GM19025 (cell line): ENCODE data around the gene MEGF8.

ENCODE experiments used
- ATAC-seq: cut with Tn5 transposase; IDR thresholded peaks from one replicate; pipeline ENCODE4 v1.9.1; 2021; ENCODE audit warnings: mild to moderate bottlenecking, low read depth, moderate library complexity; ENCODE audit not compliant: unreplicated experiment

Gene MEGF8

DNA sequence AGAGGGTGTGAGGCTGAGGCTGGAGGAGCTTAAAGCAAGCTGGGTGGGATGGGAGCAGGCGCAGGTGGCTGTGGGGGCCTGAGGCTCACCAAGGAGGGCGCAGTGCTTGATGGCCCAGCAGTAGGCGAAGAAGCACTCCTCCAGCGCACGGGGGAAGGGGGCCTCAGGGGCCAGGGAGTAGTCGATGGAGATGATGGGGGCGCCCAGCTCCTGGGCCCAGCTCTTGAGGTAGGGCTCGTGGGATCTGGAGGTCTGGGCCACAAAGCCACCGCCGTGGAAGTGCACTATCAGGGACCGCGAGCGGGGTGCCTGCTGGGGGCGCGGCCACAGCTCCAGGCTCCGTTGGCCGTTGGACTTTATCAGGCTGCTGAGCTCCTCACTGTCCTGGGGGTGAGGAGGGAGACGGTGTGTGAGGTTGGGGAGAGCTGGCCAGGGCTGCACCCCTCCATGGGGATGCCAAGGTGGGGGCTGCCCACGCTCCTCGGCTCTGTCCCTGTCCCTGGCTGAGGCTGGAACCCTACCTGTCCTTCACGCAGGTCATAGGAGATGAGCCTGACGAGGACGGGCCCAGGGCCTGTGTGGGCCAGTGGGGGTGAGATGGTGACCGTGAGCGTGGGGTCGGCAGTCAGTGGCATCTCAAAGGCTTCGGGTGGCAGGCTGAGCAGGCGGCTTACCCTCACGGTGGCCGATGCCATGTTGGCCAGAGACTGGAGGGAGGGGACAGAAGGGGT, 81.8 kb downstream of the MEGF8 start:
- no peak for ATAC-seq

DNA sequence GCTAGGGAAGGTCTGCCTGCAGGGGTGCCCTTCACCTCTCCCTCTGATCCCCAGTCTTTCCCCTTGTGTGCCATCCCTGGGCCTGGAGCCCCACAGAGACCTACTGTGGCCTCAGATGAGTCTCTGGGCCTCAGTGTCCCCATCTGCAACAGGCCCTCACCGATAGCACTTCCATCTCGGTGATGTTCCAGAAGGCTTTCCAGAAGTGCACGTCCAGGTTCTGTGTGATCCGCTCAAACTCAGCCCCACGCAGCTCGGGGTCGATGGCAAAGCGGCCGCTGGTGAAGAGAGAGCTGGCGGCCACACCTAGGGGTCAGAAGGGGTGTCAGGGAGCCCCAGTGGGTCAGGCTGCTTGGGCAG, 82.4 kb downstream of the MEGF8 start:
- no peak for ATAC-seq

DNA sequence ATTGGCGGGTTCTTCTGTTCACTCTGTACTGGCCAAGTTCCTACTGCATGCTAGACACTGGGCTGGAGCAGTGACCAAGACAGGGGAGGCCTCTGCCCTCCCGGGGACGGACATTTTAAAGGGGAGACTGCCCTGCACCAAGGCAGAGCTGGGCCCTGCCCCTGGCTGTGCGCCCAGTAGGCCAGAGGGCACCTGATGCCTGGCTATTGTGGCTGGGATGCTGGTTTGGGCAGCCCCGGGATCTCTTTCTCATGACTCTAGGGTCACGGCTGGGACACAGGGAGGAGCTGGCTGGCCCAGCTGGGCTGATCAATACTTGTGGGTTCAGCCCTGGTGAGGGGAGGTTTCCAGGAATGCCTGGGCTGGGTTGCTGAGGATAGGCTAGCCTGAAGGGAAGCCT, 84.0 kb downstream of the MEGF8 start:
- ATAC-seq, result no peak

DNA sequence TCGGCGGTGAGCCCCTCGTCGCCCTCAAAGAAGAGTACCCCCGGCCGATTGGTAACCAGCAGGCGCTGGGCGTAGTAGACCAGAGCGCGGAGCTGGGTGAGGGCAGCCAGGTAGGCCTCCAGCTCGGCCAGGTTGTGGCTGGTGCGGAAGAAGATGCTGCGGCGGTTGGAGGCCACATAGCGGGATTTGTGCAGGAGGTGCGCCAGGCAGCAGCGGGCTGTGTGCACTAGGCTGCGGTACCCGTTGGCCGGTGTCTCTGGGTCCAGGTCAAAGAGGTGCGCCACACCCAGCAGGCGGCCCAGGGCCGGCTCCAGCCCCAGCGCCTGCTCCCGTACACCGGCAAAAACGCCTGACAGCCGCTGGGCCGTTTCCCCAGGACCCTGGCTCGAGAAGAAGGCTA, 84.9 kb downstream of the MEGF8 start:
- no peak for ATAC-seq

DNA sequence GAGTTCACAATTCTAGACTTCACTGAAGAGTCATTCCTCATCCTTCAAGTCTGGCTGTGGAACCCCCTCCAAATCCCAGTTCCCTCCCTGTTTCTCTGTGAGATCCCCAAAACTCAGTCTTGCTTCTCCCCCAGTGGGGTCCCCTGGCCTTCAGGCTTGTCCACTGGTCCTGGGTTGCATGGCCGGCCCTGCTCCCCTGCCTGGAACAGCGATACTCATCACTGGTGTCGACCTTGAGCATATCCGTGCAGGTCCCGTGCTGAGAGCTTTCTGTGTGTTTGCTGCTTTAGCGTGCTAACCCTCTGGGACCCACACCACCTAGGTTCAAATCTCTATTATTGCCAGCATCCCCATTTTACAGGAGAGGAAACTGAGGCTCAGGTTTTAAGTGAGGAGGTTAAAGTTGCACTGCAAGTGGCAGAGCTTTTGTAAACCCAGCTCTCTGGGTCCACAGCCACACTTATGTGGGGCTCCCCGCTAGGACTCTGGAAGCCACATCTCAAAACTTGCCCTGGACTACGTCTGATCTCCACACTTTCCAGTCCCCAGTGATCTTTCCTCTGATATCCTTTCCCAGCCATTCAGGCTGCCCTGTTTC, 86.2 kb downstream of the MEGF8 start:
- no peak for ATAC-seq

DNA sequence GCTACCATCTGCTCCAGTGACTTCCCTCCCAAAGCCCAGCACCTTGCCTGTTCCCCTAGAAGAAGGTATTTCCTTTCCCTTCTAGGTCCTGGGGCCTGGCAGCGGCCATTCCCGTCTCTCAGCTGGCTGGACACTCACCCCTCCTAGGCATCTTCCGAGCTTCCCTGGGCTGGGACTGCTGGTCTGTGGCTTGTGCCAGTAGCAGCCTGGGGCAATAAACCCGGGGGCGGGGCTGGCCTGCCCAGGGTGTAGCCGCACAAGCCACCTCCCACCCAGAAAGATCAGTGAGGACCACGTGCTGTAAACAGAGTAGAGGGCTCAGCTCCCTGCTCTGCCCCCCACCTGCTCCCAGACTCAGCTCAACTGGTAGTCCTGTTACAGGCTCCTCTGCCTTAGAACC, 86.8 kb downstream of the MEGF8 start:
- ATAC-seq, result no peak

DNA sequence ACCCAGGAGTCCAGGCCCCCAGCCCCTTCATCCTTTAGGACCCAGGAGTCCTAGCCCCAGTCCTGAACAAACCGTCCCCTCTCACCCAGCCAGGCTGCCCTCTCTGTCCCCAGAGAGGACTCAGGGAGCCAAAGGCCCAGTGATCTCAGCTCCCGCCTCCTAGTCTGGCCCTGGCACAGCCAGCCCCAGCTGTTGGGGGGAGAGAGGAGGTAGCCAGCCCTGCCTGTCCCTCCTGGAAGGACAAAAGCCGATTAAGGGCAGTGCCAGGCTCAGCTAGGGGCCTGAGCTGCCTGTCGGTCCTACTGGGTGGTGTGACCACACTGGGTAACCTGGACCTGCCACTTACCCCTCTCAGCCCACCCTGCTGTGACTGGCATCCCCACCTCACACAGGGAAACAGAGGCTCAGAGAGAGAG, 87.2 kb downstream of the MEGF8 start:
- ATAC-seq, result no peak

DNA sequence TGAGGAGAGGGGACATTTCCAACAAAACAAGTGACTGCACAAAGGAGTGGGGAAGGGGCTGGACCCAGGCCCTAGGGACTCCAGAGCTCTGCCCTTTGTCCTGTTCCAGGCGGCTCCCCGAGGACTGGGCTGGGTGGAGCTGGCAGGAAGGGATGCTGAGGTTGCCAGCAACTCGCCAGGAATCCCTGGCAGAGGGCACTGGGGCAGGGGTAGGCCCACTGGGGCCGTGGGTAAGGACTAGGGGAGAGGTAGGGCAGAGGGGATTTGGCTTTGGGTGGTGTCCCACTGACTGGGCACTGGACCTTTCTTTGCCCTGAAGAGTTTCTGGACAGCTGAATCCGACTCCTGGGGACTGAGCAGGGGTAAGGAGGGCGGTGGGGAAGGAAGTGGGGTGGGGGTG, 93.9 kb downstream of the MEGF8 start:
- ATAC-seq, result no peak

DNA sequence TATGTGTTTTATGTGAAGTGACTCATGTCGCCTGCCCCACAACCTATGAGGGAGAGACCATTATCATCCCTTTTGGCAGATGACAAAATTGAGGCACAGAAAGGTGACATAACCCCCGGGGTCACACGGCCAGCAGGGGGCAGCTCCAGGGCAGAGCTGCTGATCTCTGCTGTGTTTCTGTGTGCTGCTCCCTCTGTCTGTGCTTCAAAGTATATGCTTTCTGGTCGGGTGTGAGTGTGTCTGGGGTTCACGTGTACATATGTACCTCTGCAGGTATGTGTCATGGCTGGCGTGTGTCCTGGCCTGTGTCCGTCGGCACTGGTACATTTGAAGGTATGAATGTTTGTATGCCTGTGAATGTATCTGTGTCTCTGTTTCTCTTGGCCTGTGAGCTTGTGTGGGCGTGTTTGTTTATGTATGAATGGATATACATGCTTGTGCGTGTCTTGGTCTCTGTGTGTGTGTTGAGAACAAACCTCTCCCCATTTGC, 94.7 kb downstream of the MEGF8 start:
- ATAC-seq, result no peak

DNA sequence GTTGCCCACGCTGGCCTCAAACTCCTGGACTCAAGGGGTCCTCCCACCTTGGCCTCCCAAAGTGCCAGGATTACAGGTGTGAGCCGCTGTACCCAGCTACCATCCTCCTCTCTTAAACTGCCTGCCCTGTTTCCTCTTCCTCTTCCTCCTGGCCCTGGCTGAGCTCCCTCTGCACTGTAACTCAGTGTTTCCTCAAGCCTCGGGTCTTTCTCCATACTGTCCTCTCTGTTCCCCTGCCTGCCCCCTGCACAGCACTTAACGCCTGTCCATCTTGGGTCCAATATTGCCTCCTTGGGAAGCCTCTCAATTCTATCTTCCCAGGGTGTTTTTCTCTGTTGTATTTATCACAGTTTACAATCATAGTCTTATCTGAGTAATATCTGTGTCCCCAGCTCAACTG, 95.7 kb downstream of the MEGF8 start:
- ATAC-seq, result no peak

DNA sequence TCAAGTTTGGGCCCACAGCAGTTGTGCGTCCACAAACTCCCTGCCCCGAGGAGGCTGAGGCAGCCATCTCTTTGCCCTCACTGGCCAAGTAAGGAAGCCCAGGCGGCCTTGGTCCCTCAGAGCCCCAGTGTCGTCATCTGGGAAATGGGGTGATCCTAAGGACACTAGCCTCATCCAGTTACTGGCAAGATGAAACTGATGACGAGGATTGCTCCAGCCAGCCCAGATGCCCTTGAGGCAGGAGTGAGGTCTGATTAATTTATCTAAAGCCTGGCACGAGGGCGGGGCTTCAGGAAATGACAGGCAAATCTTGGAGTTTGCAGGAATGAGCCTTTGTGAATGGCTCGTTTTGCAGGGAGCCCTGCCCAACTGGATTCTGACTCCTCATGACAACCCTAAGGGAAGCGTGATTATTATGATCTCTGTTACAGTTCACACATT, 96.2 kb downstream of the MEGF8 start:
- no peak for ATAC-seq

DNA sequence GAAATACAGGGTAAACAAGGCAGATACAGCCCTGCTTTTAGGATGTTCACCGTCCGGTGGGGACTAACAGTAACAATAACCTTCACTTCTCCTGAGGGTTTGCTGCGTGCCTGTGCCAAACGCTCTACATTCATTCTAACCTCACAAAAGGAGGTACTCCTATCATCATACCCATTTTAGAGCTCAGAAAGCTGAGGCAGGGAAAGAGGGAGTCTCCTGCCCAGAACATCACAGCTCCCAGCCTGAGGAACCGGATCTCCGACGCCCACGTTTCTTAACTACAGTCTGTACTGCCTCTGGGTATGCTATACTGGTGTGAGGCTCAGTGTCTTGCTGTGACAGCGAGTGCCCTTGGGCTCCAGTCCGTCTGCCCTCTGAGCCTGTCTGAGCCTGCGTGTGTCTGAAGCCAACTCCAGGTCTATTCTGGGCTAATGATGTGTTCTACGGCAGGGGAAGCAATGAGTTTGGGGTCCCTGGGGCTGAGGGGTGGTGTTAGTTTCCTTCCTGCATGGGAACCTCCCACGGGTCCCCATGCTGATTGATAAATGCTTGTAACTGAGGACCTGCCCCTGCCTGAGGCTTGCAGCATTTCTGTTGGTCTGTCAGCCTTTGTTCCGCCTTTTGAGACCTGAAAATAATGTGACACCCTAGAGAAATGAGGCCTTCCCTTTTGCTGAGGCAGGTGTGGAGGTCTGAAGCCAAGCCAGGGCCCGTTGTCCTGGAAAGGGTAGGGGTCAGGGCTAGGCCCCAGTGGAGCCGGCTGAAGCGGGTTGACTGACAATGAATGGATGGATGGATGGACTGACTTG, 96.9 kb downstream of the MEGF8 start:
- ATAC-seq, result no peak

DNA sequence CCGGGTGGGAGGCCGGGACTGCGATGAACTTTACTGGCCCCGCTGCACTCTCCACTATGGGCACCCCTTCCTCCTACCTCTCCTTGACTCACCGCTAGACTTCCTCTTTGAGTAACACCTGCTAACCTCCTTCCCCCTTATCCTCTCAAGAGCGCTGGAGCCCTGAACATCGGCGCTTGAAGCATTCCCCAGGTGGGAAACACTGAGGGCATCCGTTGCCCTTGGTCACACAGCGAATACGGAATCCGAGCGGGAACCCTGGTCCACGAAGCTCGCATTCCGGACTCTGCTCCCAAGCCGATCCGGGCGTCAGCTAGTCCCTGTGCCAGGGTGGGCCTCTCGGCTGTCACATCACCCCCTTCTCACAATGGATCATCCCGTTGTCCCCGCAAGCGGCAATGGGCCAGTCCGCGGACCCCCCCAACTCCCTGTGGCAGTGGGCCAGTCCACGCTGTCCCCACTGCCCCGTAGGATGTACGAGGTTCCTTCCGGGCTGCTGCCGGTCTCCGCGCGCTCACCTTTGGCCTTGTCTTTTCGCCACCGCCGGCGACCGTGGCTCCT, 97.5 kb downstream of the MEGF8 start:
- ATAC-seq, result peak; percentile 28

DNA sequence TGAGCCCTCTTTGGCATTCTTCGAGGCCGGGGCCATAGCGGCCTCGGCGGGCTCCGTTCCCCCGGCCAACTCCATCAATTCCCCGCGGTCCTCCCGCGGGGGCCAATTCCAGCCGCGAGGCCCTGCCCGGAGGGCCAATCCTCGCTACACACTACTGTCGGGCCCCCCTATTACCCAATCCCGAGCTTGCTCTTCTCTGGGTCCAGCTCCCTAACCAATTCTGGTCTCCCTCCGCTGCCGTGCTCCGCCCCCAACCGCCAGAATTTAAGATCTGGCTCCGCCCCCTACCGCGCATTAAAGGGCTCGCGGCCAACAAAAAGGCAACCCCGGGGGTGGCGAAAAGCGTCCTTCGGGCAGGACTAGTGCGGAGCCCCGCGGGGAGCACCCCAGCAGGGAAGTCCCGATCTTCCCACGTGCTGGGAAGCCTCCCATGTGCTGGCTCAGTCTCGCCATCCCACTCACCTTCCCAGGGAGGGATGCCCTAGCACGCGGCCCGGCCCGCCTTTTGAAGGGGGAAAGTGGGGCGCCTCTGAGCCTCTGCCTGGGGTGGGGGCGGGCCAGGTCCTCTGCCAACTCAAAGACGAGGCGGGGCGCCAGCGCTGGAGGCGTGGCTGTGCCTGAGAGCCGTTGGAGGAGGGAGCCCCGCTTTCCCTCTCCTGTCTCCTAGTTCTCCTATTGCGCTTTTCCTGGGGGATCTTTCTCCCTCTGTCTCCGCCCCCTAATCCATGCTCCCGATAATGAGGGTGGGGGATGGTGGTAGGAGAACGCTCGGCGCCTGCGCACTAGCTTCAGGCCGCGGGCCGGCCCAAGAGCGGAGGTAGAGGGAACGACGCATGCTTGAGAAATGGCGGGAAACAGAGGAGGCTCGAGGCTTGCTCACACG, 98.3 kb downstream of the MEGF8 start:
- ATAC-seq, result peak; percentile 82

DNA sequence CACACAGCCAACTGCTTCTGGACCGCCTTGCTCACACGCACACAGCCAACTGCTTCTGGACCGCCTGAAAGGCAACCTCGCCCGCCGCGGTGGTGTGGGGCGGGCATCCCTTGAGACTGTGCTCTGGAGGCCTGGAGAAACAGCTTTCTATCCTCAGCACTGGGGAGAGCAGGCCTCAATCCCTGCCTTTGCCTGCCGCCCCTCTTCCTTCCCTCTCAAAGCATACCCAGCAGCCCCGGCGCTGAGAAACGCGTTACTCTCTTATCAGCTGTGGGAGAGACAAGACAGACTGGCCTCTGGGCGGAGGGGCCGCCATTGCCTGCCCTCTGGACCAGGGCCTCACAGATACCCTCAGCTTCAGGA, 98.9 kb downstream of the MEGF8 start:
- ATAC-seq, result no peak

DNA sequence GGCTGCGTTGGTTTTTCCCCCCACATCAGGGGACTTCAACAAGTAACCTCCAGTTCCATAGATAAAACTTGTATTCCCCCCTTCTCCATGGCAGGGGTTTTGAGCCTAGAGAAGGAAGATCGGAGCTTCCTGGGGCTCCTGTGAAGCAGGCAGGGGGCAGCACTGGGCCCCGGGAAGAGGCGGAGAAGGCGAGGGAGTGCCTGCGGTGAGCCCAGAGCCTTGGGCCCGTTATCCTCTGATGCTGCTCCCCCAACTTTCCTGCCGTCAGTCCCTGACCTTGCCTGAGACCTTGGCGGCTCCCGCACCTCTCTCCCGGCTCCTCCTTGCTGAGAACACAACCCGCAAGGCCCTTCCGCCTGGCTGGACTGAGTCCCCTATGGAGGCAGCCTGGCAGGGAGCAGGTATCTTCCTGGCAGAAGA, 99.3 kb downstream of the MEGF8 start:
- ATAC-seq, result no peak

DNA sequence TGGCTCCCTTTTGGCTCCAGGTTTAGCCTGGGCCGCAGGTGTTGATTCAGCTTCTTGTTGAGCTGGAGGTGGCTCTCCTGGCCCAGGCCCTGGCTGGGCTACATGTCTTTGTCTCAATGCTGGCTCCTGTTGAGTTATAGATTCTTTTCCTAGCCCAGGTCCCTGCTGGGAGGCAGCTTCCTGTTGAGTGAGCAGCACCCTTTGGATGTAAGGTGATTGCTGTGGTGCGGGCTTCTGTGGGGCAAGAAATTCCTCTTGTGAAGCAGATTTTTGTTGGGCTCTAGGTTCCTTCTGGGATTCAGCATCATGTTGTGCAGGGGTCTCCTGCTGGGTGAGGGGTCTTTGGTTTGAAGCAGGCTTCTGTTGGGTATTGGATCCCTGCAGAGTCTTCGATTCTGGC, 101.2 kb downstream of the MEGF8 start:
- ATAC-seq, result no peak

DNA sequence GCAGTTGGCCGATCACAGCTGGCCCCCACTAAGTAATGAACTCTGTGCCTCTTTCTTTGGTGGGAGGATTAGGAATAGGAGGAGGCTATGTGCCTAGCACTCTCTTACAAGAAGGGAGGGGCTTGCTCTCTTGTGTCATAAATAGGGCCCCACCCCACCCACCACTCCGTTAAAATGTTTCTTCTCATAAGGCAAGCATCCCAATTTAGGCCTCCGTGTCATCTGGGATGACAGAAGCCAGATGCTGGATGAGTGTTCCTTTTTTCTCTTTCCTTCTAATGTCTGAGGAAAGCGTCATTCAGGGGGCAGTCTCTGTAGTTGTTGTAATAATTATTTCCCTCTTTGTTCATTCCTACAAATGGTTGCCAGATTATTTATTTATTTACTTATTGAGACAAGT, 101.9 kb downstream of the MEGF8 start, which contains the start of gene LIPE:
Gene LIPE, minus strand, starts transcription at position 76 of the 400 bp plus-strand sequence. CDS start 239 bp downstream, outside the sequence.
- ATAC-seq, result no peak
